Raji (cell line): ENCODE data around the gene NAA10.

Source experiments
- POLR2A ChIP-seq: IDR thresholded peaks from 2 replicates; pipeline ENCODE4 v1.6.1; 2011; ENCODE audit warnings: low read depth, low read length, control low read depth; ENCODE audit not compliant: insufficient read depth

The NAA10 gene

DNA sequence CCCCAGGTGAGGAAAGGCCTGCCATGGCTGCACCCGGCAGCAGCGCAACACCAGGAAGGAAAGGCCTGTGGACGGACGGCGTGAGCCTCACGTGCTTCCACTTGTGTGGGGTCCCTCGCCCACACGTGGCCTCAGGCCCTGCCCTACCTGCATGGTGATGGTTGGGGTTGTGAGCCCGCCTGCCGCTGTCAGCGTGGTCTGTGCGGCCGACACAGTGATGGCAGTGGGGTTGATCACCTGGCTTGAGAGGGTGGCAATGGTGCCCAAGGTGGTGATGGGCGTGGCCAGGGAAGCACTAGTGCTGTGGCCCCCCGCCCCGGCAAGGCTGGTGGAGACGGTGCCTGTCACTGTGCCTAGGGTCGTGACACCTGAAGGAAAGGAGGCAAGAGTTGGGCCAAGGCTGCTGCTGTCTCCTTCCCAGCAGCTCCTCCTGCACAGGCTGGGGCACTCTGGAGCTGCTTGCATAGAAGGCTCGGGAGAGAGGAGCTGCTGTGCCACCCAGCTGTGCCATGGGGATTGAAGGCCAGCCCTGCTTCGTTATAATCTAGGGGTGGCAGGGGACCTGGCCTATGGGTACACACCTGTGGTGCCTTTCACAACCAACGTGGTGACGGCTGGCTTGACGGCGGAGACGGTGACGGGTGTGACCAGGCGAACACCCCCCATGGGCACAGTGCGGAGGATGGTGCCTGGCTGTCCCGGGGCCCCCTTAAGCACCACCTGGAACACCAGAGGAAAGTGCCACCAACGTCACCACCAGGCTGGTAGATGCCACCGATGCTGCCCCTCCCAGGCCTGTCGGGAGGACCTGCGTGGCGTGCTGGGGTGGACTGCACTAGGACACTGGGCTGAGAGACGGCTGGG is 21.4 kb upstream of the NAA10 start:
- TF ChIP-seq POLR2A, result no peak

DNA sequence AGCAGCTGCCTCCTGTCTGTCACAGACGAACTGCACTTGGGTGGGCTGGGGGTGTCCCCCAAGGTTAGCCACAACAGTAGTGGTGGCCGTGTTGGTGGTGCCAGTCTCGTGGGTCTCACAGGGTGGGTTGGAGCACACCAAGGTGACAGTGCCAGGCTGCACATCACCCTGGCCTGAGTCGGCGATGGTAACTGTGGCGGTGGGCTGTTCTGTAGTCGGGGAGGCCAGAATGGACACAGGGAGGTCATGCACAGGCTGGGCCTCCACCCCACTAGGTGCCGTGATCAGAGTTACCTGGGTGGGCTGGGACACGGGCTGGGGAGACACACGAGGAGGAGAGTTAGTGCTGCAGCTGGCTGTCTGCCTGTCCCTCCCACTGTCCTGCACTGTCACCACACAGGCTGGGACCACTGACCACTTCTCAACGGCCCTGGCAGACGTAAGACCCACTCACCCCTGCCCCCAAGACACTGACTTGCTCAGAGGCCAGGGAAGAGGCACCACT is 20.4 kb upstream of the NAA10 start:
- TF ChIP-seq POLR2A, result no peak

DNA sequence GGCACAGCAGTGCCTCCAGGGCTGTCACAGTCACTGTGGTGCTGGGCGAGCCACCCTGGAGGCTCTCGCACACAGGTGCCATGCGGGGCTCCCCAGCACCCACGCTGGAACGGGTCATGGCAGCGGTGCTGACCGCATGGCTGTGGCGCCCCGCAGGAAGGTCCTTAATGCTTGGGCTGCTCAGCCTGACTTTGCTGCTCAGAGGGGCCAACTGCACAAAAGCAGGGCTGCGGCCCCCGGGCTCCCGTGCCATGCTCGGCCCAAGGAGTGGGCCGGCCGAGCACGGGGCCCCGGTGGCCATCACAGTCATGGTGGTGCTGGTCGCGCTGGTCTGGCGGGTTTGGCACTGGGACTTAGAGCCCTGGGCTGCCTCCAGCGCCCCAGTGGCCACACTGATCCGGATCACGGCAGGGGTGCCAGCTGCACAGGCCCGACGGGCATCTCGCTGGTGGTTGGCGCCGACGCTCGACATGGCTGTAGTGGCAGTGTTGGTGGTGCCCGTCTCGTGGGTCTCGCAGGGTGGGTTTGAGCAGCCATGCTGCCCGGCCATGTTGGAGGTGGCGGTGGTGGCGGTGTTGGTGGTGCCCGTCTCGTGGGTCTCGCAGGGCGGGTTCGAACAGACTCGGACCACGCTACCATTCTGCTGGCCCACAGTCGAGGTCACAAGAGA is 19.9 kb upstream of the NAA10 start:
- no peak for TF ChIP-seq POLR2A

DNA sequence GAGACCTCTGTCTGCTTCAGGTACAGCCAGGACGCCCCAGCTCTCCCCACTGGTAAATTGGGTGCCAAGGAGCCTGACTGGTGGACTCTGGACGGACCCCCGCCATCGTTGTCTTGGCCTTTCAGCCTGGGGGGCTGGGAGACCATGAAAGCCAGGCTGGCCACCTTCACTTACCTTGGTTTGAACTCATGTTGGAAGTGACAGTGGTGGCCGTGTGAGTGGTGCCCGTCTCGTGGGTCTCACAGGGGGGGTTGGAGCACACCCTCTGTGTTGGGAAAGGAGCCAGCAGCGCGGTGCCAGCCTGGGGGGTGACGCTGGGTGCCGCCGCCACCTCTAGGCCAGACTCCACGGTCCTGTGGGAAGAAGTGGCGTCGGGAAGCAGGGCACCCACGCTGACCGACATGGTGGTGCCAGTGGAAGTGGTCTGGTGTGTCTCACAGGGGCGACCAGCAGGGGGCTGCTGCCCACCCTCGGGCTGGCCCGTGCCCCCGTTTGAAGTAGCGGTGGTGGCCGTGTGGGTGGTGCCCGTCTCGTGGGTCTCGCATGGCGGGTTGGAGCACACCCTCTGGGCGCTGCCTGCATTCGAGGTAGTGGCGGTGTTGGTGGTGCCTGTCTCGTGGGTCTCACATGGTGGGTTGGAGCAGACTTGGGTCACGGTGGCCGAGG is 19.2 kb upstream of the NAA10 start:
- TF ChIP-seq POLR2A, result no peak

DNA sequence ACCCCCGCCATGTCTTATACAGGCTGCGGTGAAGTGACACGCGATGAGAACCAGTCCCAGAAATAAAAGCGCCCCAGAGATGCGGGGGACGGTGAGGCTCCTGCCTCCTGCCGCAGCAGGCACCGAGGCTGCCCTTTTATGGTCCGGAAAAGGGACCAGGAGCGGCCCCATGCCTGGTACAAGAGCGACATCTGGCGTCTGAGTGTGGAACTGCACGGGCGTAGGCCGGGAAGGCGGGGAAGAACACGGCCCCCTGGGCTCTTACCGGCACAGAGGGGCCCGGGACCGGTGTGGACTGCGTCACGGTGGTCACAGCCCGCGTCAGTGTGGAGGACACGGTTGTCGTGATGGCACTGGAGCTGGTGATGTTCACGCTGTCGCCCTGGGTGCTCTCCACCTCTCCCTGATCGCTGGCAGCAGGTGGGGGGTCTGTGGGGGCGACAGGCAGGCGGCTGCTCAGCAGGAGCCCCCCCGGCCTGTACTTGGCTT is 18.5 kb upstream of the NAA10 start:
- TF ChIP-seq POLR2A, result no peak

DNA sequence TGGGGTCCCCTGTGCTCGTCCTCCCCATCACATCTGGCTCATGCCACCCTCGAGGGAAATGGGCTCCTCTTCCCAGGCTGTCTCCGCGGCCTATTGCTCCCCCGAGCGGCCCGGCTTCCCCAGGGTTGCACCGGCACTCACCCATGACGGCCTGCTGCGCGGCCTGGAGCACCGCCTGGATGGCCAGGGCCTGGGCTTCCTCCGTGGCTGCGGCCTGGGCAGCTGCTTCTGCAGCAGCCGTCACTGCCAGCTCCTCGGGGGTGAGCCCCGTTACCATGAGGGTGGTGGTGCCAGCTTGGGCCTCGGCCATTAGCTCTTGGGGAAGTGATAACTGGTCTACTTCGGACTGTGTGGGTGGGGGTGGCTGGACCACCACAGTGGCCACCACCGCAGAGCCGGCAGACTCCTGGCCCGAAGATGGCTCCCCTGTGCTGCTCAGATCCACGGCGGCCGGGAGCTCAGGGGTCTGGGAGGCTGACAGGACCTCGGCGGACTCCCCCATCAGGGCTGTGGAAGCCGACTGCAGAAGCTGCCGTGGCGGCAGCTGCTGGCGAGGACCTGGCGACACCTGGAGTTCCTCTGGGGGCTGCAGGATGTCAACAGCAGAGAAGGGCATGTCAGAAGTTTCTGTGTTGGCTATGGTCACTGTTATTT is 17.7 kb upstream of the NAA10 start:
- TF ChIP-seq POLR2A, result no peak

DNA sequence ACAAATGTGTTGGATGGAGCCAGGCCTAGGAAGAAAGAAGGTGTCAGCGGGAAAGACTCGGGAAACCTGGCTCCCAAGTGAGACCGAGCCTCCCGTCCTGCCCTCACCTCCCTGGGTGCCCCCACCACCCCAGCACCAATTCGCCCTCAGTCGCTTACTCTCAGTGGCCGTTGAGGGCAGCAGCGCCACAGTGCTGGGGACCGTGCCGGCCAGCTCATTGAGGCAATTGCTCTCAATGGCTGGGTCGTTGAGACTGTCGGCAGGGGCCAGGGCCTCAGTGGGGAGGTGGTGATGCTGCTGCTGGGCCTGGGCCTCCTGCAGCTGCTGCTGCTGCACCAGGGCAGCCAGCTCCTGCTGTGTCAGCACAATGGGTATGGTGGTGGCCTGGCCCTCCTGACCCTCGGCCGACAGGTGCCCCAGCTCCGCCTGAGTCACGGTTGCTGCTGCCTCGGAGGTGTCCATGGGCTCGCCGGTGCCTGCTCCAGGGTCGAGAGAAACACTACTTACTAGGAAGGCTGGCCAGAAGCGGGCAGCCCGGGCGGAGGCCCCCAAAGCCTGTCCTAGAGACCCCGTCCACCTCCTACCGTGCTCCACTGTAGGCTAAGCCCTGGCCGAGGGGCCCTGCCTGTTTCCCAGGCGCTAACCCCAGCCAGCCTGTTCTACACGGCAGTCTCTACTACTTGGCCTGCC is 17.0 kb upstream of the NAA10 start:
- no peak for TF ChIP-seq POLR2A

DNA sequence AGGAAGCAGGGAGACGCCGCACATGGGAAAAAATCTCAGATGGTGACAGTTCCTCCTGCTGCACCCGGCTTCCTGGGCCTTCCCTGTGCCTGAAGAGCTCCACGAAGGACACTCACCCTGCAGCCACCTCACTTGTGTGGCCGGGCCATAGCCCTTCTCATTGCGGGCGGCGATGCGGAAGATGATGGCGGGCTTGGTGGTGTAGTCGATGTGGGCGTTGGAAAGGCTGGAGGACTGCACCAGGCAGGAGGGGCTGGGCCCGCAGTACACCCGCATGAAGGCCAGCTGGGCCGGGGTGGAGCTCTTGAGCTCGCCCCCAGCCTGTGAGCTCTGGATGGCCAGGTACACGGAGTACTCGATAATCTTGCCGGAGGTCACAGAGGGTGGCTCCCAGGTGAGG is 15.3 kb upstream of the NAA10 start:
- no peak for TF ChIP-seq POLR2A

DNA sequence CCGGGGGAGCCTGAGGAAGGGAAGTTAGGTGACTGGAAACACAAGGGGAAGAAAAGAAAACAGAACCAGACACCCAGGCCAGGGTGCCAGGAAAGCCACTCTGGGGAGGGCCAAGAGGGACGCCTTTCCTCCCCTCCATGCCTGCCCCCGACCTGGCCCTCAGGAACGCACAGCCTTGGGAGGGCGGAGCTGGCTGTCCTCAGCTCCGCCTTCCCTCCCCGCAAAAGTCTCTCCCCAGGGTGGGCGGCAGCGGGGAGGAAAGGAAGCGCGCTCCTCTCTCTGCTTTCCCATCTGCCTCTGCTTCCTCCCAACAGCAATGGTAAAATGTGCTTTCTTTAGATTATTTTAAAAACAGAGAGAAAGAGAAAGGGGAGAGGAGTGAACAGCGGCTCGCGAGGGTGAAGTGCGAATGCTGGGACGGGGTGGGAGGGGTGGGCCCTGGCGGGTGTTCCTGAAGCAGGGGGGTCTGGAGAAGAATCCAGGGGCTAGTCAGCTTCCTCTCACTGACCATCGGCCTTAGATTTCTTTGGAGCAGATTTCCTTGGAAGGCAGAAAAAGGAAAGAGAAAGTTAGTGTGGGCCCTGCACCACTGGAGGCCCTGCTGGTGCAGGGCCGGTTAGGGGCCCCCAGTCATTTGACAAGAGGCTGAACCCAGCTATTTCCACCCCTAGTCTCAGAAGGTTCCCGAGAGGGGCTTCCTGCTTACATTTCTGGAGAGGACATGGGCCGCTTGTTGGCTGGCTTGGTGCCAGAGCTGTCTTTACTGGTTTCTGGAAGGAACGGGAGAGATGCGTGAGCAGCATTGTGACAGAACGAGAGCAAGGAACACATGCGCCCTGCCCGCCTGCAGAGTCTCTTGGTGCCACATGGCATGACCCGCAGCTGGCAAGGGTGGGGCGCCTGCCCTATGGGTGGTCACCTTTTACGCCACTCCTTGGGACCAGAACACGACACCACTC is 14.3 kb upstream of the NAA10 start:
- TF ChIP-seq POLR2A, result no peak

DNA sequence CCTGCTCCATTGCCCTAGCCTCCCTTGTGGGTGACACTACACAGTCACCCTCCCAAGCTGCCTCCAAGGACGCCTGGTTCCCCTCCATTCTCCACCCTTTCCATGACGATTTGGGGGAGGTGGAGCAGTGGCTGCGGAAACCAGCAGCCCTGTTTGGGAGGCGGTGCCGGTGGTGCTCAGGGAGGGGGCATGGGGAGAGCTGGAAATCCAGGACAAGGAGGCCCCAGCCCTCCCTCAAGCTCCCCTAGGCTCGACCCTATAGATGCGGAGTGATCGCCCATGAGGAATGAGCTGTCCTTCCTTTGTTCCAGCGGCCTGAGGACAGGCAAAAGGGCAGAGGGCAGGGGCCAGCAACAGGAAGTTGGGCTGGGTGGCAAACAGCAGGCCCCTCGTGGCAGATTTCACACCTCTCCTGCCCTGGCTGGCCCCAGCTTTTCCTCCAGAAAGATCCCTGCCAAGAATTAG is 13.2 kb upstream of the NAA10 start:
- TF ChIP-seq POLR2A, result no peak

DNA sequence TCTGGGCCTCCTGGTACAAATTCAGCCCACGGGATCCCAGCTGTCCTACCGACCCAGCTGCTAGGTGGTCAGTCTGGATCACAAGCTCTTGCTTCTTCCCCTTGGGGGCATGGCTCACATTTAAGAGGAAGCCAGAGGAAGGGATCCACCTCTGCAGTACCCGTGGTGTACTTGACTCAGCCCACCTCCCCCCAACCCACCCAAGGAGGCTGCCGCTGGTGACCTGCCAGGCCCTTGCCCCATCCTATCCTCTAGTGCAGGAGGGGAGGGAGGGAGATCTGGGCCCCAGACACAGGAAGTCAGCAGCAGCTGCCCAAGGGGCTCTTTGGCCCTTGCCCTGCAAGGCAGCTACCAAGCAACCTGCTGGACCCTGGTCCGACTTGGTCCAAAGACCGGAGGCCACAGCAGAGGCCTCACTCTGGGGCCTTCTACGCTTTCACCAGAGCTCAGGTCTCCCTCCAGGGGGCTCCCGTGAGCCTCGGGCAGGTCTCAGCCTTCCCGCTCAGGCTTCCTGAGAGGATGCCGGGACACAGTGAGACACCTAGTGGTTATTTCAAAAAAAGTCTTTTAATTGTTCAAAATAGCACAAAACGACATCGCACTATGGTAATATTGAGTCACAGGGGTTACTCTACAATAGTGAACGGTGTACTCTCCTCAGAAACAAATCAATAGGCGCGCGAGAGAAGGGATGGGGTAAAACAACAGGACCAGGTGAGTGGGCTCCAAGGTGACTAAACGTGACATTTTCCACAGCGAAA is 12.4 kb upstream of the NAA10 start:
- TF ChIP-seq POLR2A, result no peak
